Breast epithelium (tissue), 4 donors: ENCODE data around the gene PSD4. TPM values are rescaled to one million over a fixed set of nuclear protein-coding genes. Genes with fewer than 3 reads are reported as not detected.

ENCODE experiments used
- DNase-seq, 2 donors: peaks; one replicate each; pipeline ENCODE4 v3.0.0-alpha.2; 2019; ENCODE audit warnings: low spot score in 2 of 2
- H3K27ac ChIP-seq, 2 donors: fragments of 200-600 bp; sonication (generic) in 1 of 2; one replicate each; pipeline ENCODE4 v1.5.1; 2016 to 2019; ENCODE audit warnings: mild to moderate bottlenecking in 1 of 2
- H3K27me3 ChIP-seq, 2 donors: fragments of 200-600 bp; sonication (generic) in 1 of 2; one replicate each; pipeline versions ENCODE4 v1.5.1 to v1.6.0; 2017 to 2019; ENCODE audit warnings: control low read depth in 1 of 2, mild to moderate bottlenecking in 1 of 2
- H3K36me3 ChIP-seq: fragments of 200-600 bp; one replicate; pipeline ENCODE4 v1.5.1; 2019
- H3K4me1 ChIP-seq, 2 donors: fragments of 200-600 bp; sonication (generic); one replicate each; pipeline ENCODE4 v1.5.1; 2016 to 2019; ENCODE audit warnings: control low read depth in 1 of 2
- H3K4me3 ChIP-seq, 3 donors: fragments of 200-600 bp; sonication (generic); 1 replicate in 2 of 3; 2 replicates in 1 of 3; pipeline ENCODE4 v1.5.1; 2016 to 2019; ENCODE audit warnings: mild to moderate bottlenecking in 3 of 3, moderate library complexity in 2 of 3
- H3K9me3 ChIP-seq, 2 donors: fragments of 200-600 bp; sonication (generic) in 1 of 2; one replicate each; pipeline ENCODE4 v1.5.1; 2016 to 2019; ENCODE audit warnings: control low read depth in 1 of 2
- POLR2A ChIP-seq: fragments of 450-650 bp; IDR thresholded peaks from one replicate; pipeline ENCODE4 v1.6.1; 2016; ENCODE audit warnings: antibody characterized with exemption, mild to moderate bottlenecking, moderate library complexity
- POLR2AphosphoS5 ChIP-seq, 3 donors: sonication (generic); formaldehyde crosslinking; IDR thresholded peaks; one replicate each; pipeline ENCODE4 v1.6.1; 2017; ENCODE audit warnings: antibody characterized with exemption in 3 of 3
- intact Hi-C: fragments of 100-400 bp; cut with DNase I; formaldehyde crosslinking; loops from one replicate; pipeline ENCODE4 v1.15.1; 2023; ENCODE audit warnings: low total_unique reads
- total RNA-seq, 3 donors: library from RNA; depleted of rRNA; stranded (reverse); fragments of >200 nt; gene quantifications; one replicate each; pipeline ENCODE4 v1.1.0, GENCODE V29; 2016
- TF ChIP-seq, protein P1 (sequence below), 3 donors: fragments of 450-650 bp; IDR thresholded peaks; one replicate each; pipeline ENCODE4 v1.5.1; 2016 to 2017; ENCODE audit warnings: antibody characterized with exemption in 3 of 3, mild to moderate bottlenecking in 3 of 3, moderate library complexity in 3 of 3

The PSD4 gene
- total RNA-seq, 3 donors from 2014 or later, result 4.3 to 61.2 (median 40.3) TPM

DNA sequence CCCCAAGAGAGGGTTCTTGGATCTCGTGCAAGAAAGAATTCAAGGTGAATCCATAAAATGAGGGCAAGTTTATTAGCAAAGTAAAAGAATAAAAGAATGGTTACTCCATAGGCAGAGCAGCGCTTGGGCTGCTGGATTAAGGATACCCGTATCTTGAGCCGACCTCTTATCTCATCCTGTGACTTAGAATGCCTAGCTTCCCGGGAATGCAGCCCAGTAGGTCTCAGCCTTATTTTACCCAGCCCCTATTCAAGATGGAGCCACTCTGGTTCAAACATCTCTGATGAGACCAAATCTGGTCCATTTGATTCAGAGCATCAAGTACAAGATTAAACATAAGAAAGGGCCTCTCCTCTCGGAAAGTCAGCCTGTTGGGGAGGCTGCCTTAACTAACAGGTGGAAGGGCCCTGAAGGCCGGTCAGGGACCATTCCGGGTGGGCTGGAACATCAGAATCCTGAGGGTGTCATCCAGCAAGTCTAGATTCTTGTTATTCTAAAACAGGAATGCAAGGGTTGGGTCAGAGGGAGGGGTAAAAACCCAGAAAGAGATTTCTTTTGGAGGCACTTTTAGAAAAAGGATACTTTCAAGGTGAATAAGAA, 5.8 kb downstream of the PSD4 start:
- TF ChIP-seq POLR2AphosphoS5 (IDR thresholded peaks at IDR 0.05) (no peak), POLR2A (no peak)
- TF ChIP-seq, protein P1, sequence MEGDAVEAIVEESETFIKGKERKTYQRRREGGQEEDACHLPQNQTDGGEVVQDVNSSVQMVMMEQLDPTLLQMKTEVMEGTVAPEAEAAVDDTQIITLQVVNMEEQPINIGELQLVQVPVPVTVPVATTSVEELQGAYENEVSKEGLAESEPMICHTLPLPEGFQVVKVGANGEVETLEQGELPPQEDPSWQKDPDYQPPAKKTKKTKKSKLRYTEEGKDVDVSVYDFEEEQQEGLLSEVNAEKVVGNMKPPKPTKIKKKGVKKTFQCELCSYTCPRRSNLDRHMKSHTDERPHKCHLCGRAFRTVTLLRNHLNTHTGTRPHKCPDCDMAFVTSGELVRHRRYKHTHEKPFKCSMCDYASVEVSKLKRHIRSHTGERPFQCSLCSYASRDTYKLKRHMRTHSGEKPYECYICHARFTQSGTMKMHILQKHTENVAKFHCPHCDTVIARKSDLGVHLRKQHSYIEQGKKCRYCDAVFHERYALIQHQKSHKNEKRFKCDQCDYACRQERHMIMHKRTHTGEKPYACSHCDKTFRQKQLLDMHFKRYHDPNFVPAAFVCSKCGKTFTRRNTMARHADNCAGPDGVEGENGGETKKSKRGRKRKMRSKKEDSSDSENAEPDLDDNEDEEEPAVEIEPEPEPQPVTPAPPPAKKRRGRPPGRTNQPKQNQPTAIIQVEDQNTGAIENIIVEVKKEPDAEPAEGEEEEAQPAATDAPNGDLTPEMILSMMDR (IDR thresholded peaks at IDR 0.05), result no peak
- DNase-seq, result no peak
- Histone ChIP-seq H3K27ac (no peak overlapping the region), H3K4me3 (no peak overlapping the region), H3K9me3 (no peaks in the 10 kb centered on the region), H3K4me1 (no peaks in the 10 kb centered on the region), H3K36me3 (no peaks in the 10 kb centered on the region), H3K27me3 (no peaks in the 10 kb centered on the region)
- intact Hi-C loops, result no loop called here

DNA sequence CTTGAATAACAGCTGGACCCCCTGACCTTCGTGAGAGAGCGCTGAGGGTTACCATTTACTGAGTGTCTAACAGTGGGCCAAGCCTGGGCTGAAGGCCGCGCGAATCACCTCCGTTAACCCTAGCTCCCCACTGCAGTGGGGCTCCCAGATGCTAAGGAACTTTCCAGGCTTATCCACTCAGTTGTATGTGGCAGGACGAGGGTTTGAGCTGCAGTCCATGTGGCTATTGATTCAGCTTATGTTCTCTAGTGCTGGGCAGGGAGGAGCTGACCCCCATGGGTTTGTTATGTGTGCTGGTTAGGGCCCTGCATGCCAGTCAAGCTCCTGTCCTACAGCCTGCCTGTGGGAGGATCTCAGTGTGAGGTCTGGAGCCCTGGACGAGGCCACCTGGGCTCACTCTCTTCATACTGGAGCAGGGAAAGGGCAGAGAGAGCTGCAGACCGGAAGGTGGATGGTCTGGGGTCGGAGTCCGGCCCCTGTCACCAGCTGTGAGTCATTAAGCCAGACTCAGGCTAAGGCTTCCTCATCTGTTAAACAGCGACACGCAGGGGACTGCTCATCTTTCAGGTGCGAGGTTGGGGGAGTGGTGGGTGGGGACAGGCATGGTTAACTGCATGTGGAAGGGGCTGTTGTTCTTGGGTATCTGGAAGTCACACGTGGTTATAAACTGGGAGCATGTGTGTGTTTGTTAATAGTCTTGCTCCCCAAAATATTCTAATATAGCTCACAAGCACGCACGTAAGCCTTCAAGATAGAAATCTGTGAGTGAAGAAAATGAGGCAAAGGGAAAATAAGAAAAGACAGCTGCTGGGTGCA, 6.6 kb downstream of the PSD4 start:
- H3K9me3 ChIP-seq, result no peaks in the 10 kb centered on the region
- TF ChIP-seq, protein P1 (IDR thresholded peaks at IDR 0.05), result no peak
- TF ChIP-seq POLR2AphosphoS5 (IDR thresholded peaks at IDR 0.05) (no peak), POLR2A (no peak)
- H3K27me3 ChIP-seq, result no peaks in the 10 kb centered on the region
- intact Hi-C loops, result no loop called here
- DNase-seq, result no peak
- H3K4me3 ChIP-seq, result no peak overlapping the region
- no peaks in the 10 kb centered on the region for H3K36me3 ChIP-seq
- no peaks in the 10 kb centered on the region for H3K4me1 ChIP-seq
- no peak overlapping the region for H3K27ac ChIP-seq

DNA sequence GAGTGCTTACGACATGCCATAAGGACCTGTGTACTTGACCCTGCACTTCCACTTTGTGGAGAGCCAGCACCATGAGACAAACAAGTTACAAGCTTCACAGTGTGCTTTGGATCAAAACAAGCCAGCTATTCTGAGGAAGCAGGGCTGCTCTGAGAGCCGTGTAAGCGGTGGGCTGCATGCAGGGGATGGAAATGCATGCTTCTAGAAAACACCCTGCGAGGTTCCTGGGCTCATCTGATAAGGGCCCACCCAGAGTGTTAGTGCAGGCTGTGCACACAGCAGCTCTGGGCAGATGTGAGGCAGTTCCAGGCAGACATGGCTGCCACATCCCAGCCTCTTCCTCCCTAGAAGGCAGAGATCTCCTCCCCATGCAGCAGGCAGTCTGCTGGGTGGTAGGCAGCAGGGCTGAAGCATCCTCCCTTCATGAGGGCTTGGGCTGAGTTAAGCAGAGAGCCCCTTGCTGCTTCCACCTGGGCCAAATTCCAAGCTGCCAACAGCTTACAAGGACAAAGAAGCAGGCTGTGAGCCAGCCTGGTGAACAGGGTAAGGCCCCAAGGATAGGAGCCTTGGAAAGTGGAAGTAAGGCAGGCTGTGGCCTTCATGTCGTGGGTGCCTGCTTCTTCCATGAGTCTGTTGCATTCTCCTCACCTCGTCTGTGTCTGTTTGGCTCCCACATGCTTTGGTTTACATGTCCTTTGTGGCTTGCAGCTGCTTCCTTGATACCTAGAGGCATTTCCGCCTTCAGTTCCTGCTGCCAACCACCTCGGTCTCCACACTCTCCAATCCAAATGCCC, 7.7 kb downstream of the PSD4 start:
- H3K27ac ChIP-seq, result peak overlapping the region in 1 of 2 donors; percentile 2
- no peaks in the 10 kb centered on the region for H3K27me3 ChIP-seq
- H3K36me3 ChIP-seq, result no peaks in the 10 kb centered on the region
- H3K9me3 ChIP-seq, result no peaks in the 10 kb centered on the region
- no peak for DNase-seq
- TF ChIP-seq POLR2A (no peak), POLR2AphosphoS5 (IDR thresholded peaks at IDR 0.05) (no peak)
- TF ChIP-seq, protein P1 (IDR thresholded peaks at IDR 0.05), result no peak
- H3K4me3 ChIP-seq, result no peak overlapping the region
- no peaks in the 10 kb centered on the region for H3K4me1 ChIP-seq
- intact Hi-C loops, result no loop called here

DNA sequence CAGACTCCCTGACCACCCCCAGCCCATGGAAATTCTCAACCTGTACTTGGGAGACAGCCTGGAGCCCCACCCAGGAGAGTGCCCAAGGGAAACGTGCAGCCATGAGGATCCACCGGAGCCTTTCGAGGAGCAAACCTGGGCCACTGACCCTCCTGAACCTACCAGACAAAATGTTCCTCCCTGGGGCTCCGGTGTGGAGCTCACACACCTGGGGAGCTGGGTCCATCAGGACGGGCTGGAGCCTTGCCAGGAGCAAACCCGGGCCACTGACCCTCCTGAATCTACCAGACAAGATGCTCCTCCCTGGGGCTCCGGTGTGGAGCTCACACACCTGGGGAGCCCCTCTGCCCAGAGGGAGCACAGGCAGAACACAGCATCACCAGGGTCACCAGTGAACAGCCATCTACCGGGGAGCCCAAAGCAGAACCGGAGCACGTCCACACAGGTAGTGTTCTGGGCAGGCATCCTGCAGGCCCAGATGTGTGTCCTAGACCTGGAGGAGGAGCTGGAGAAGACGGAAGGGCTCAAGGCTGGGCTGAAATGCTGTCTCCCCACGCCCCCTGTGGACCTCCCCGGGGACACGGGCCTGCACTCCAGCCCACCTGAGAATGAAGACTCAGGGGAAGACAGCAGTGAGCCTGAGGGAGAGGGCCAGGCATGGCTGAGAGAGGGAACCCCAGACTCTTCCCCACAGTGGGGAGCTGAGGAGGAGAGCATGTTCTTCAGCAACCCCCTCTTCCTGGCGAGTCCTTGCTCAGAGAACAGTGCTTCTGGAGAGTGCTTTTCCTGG, 8.9 kb downstream of the PSD4 start:
- intact Hi-C loops, result no loop called here
- H3K4me3 ChIP-seq, result no peak overlapping the region
- TF ChIP-seq, protein P1 (IDR thresholded peaks at IDR 0.05), result no peak
- TF ChIP-seq POLR2AphosphoS5 (IDR thresholded peaks at IDR 0.05) (no peak), POLR2A (no peak)
- H3K9me3 ChIP-seq, result no peaks in the 10 kb centered on the region
- no peak overlapping the region for H3K27ac ChIP-seq
- H3K4me1 ChIP-seq, result no peaks in the 10 kb centered on the region
- no peaks in the 10 kb centered on the region for H3K27me3 ChIP-seq
- no peaks in the 10 kb centered on the region for H3K36me3 ChIP-seq
- DNase-seq, result no peak
